H1 (cell line): Measurements from ENCODE around the gene PEAK3.

Source experiments
- CREB1 ChIP-seq: IDR thresholded peaks from 2 replicates; pipeline ENCODE4 v1.6.1; 2012; ENCODE audit warnings: inconsistent platforms
- CTCF ChIP-seq, 3 experiments: IDR thresholded peaks; 1 replicate in 2 of 3; 2 replicates in 1 of 3; pipeline versions ENCODE4 v1.5.1 to v1.6.1; 2011; ENCODE audit warnings: low read length in 3 of 3, mild to moderate bottlenecking in 3 of 3, inconsistent platforms in 2 of 3, low read depth in 1 of 3, moderate library complexity in 1 of 3; ENCODE audit not compliant: insufficient read depth in 1 of 3; ENCODE audit errors: control extremely low read depth in 1 of 3
- EZH2 ChIP-seq: fragments of 200-600 bp; sonication (generic); IDR thresholded peaks from 2 replicates; pipeline ENCODE4 v1.7.1; 2012; ENCODE audit warnings: low read depth, mild to moderate bottlenecking, moderate library complexity, low read length, inconsistent platforms; ENCODE audit not compliant: severe bottlenecking
- RBBP5 ChIP-seq: IDR thresholded peaks from 2 replicates; pipeline ENCODE4 v1.7.1; 2012; ENCODE audit warnings: low read depth, mild to moderate bottlenecking, inconsistent platforms, low read length, moderate library complexity, borderline replicate concordance

DNA sequence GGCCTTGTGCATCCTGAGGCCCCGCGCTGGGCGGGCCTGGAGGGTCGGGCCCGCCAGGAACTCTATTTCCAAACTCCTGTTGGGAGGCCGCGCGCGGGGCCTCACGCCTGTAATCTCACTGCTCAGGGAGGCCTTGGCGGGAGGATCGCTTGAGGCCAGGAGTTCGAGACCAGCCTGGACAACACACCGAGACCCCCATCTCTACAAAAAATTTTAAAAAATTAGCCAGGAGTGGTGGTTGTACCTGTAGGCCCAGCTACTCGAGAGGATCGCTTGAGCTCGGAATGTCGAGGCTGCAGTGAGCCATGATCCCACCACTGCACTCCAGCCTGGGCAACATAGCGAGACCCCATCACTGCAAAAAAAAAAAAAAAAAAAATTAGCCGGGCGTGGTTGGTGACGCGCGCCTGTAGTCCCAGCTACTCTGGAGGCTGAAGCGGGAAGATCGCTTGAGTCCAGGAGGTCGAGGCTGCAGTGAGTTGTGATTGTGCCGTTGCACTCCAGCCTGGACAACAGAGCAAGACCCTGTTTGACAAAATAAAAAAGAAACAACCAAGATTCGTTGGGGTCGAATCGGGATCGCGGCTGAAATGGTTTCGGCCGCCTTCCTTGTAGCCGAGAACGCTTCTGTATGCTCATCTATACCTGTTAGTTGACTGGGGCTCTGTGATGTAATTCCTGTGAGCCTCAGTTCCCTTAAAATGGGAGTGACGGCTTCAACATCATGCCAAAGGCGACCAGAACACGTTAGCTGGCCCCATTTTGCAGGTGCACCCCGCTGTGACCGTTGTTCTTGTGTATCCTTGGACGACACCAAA lies 44.7 kb downstream of the PEAK3 start:
- TF ChIP-seq CTCF (IDR thresholded peaks at IDR 0.05; ENCODE audit: control extremely low read depth in 1 of 3, insufficient read depth in 1 of 3, low read depth in 1 of 3, low read length in 3 of 3) (no peak), EZH2 (no peak), CREB1 (no peak), RBBP5 (no peak)
